HG02840 (cell line): ENCODE data around the gene SLAMF8.

Source experiments
- ATAC-seq: cut with Tn5 transposase; IDR thresholded peaks from one replicate; pipeline ENCODE4 v1.9.1; 2021; ENCODE audit warnings: mild to moderate bottlenecking, moderate library complexity, moderate number of reproducible peaks; ENCODE audit not compliant: unreplicated experiment, low FRiP score

The SLAMF8 gene

GRCh38 chr1:159826441-159827101, at the start of gene SLAMF8:
SLAMF8 (plus strand) TSS chr1:159826873; CDS start chr1:159826899, 26 bp downstream.
- ATAC-seq, result no peak

DNA sequence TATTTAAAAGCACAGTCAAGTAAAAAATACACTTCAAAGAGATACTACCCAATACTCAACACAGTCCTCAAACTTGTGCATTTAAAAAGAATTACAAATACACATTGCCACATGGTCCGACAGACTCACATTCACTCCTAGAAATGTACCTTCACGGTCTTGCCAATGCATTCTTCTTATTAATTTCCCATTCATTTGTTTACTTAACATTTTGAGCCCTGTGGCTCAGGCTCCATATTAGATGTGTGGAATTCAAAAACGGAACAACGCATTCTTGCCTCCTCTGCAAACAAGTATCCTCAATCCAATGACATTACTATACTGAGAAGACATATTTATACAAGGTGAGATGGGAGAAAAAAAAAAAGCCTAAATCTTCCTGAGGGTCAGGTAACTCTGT, 48.4 kb upstream of the SLAMF8 start:
- no peak for ATAC-seq

DNA sequence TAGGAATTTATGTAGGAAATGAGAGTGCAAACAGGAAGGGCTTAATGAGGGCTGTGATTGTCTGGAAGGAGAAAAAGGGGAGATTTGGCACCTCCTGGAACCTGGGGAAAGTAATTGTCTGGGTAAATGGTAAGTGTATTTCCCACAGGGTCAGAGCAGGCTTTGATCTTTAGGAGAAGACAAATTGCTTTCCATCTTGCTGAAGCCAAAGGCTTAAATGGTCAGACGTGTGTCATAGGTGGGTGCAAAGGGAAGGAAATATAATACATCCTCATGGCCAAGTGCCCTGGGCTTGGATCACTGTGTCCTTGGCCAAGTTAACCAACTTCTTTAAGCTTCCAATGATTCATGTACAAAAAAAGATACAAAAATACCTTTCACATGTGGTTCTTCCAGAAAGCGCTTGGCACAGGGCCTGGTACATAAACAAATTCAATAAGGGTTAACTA, 47.2 kb upstream of the SLAMF8 start:
- ATAC-seq, result no peak

DNA sequence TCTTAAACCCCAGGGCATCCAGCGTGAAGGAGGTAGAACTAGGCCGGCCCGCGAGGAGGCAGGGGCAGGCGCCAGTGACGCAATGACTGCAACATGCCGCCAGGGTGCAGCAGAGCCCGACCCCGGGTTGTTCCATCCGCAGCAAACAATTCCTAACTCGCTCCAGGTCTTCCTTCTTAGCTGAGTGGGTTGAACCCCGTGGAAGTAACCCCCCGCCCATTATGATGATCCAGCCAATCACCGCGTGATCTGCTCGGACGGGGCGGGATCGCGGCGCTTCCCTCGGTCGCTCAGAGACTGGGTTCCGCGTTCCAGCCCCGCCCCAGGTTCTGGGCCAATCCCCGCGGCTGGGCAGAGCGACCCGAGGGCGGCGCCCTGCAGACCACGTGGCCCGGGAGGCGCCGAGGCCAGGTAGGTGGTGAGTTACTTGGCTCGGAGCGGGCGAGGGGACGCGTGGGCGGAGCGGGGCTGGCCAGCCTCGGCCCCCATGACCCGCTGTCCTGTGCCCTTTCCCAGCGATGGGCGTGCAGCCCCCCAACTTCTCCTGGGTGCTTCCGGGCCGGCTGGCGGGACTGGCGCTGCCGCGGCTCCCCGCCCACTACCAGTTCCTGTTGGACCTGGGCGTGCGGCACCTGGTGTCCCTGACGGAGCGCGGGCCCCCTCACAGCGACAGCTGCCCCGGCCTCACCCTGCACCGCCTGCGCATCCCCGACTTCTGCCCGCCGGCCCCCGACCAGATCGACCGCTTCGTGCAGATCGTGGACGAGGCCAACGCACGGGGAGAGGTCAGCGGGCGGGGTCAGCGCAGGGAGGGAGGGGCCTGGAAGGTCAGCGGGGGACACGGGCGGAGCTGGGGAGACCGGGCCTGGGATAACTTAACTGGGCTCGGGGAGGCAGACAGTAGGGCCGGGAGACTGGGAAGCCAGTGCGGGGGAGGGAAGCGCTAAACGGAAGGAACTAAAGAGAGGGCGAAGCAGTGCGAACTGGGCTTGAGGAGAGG, 45.8 kb upstream of the SLAMF8 start, which contains the start of gene DUSP23:
DUSP23 (plus strand) TSS at position 380 of the 1,000 bp plus-strand sequence; CDS start at position 519, 139 bp downstream.
- peak; percentile 97 for ATAC-seq

DNA sequence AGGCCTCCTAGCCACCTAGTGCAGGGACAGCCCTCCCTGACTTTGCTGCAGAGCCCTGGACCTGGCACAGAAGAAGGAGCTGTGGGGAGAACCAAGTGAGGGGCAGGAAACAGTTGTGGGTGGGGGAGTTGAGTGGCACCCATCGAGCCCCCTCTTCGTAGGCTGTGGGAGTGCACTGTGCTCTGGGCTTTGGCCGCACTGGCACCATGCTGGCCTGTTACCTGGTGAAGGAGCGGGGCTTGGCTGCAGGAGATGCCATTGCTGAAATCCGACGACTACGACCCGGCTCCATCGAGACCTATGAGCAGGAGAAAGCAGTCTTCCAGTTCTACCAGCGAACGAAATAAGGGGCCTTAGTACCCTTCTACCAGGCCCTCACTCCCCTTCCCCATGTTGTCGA, 44.7 kb upstream of the SLAMF8 start:
- ATAC-seq, result no peak

DNA sequence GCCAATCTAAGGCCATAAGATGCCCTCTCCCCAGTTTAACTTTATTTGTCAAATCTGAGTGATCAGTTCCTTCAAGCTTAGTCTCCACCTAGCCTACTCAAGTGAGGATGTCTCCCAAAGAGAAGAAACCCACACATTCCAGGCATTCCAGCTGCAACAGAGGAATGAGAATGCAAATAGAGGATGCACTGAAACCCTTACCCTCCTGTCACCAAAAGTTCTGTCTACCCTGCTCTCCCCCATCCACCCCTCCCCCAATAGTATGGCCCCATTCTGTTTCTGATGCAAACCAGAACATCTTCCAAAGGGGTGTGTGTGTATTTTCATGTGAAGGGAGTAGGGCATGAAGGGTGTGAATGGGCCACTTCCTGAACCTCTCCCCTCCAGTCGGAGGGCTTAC, 42.9 kb upstream of the SLAMF8 start:
- no peak for ATAC-seq

- no peak for ATAC-seq
These were observed 40.2 kb upstream of the SLAMF8 start for GRCh38 chr1:159786465-159786864.

DNA sequence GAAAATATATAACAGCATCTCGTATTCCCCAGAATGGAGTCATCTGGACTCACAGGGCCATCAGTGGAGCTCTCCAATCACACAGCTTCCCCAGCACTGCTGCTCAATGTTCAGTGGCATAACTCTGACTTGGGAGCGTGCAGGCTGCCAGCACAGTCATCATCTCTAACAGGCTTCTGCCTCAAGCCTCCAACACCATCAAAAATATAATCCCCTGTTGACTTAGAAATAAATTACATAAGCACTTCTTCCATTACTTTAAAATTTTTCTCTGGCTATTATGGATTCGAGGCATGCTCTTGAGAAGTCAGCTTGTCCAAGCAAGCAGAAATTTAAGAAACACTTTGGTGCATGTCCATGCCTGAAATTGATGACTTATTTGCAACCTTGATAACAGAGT, 39.7 kb upstream of the SLAMF8 start:
- no peak for ATAC-seq

- ATAC-seq, result no peak
These were observed 36.3 kb upstream of the SLAMF8 start for GRCh38 chr1:159790237-159790917.

DNA sequence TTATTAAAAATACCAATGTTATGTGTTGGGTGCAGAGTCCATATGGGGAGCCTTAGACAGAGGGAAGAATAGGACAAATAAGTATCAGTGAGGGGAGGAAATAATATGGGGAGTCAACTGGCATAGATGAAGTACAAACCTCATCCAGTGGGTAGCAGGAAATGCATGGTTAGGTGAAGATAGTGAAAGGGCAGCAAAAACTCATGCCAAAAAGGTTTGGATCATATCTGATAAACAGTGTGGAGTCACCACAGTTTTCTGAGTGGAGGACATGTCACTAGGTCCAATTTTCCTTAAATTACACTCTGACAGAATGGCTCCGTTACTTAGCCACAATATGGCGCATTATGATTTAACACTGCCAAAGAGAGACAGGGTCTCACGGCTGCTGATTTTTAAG, 35.6 kb upstream of the SLAMF8 start:
- no peak for ATAC-seq

GRCh38 chr1:159791461-159791860, 35.2 kb upstream of the SLAMF8 start:
- no peak for ATAC-seq

GRCh38 chr1:159795534-159795933, 31.1 kb upstream of the SLAMF8 start:
- ATAC-seq, result no peak

- ATAC-seq, result no peak
These were observed 27.8 kb upstream of the SLAMF8 start for GRCh38 chr1:159798893-159799292.

- ATAC-seq, result no peak
These were observed 27.2 kb upstream of the SLAMF8 start for GRCh38 chr1:159799446-159799985.

DNA sequence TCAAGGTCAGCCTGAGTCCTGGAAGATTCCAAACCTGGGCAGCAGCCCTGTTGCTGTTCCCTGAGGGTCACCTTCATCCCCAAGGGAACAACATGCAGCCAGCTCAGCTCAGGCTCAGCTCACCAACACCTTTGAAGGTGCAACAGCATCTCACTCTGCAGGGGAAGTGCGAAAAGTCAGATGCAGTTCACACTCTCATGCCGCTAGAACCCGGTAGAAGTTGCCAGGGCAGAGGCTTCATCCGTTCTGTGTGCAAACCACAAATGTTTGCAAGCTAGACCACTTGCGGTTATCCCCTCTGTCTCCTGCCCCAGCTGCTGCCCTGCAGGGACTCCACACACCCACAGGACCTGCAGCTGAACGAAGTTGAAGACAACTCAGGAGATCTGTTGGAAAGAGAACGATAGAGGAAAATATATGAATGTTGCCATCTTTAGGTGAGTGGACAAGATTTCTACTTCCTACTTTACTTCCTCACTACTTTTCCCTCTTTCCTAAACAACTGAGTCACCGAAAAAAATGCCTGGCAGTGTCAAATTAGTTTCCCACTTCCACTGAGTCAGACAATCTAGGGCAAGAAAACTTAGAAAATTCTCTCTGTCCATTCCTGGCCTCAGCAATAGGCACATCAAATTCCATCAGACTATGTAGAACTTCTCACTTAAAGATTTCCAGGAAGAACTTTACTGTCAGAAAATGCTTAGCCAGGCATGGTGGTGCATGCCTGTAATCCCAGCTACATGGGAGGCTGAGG, 26.3 kb upstream of the SLAMF8 start:
- no peak for ATAC-seq

GRCh38 chr1:159802111-159802510, 24.6 kb upstream of the SLAMF8 start, which contains the start of gene FCRL6:
FCRL6 (plus strand) TSS chr1:159802360; CDS start chr1:159802425, 65 bp downstream.
- ATAC-seq, result no peak

GRCh38 chr1:159803956-159804689, 22.6 kb upstream of the SLAMF8 start:
- ATAC-seq, result no peak

- no peak for ATAC-seq
These were observed 21.7 kb upstream of the SLAMF8 start for GRCh38 chr1:159804924-159805323.

DNA sequence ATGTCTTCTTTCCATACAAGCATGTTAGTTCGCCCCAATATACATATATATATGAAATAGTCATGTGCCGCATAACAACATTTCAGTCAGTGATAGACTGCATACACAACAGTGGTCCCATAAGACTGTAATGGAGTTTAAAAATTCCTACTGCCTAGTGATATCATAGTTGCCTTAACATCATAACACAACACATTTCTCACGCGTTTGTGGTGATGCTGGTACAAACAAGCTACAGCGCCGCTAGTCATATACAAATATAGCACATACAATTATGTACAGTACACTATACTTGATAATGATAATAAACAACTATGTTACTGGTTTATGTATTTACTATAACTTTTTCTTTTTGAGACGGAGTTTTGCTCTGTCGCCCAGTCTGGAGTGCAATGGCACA, 10.7 kb upstream of the SLAMF8 start:
- ATAC-seq, result no peak
